Fibroblast of peridontal ligament (primary cell): ENCODE data around the gene OR5K2.

Source experiments
- DNase-seq: peaks from one replicate; pipeline ENCODE4 v3.0.0-alpha.2; 2010; ENCODE audit errors: extremely low read depth

Gene OR5K2

DNA sequence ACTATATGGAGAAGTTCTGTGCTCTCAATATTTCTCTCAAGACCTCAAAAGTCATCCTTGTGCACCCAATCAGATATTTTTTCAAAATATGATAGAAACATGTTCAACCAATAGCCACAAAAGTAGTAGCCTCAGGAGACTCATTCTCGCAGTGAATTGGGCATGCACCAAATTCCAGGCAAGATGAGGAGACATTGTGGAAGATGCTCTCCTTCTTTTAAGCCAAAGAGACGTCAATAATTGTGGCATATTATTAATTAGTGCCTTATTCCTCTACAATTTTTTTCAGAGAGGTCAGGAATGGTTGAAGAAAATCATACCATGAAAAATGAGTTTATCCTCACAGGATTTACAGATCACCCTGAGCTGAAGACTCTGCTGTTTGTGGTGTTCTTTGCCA, at the start of gene OR5K2:
Gene OR5K2 (plus strand): TSS at position 301 of the 400 bp plus-strand sequence. CDS start 0 bp downstream, at position 301.
- DNase-seq: no peak

DNA sequence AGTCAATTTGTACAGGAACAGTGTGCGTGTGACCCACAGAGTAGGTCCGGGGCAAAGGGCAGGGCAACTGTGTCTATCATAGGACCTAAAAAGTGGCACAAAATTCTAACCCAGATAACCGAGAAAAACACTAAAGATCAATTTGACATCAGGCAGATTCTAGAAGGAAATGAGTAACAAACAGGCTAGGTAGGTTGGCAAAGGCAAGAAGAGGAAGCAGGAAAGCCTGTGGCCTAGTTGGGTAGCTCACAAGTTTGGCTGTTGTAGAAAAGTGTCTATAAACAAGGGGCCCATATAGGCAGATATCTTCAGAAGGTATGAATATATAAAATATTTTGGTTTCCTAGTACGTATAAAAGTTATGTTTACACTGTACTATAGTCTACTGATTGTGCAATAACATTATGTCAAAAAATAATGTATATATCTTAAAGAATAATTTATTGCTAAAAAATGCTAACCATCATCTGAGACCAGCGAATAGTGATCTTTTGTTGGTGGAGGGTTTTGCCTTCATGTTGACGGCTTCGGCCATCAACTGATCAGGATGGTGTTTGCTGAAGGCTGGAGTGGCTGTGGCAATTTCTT, 47.8 kb upstream of the OR5K2 start:
- no peak for DNase-seq

DNA sequence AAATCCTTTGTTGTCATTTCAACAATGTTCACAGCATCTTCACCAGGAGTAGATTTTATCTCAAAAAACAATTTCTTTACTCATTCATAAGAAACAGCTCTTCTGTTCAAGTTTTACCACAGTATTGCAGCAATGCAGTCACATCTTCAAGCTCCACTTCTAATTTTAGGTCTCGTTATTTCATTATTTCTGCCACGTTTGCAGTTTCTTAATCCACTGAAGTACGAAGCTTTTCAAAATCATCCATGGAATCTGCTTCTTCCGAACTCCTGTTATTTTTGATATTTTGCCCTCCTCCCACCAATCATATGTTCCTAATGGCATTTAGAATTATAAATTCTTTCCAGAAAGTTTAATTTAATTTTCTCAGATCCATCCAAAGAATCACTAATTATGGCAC, 47.1 kb upstream of the OR5K2 start:
- no peak for DNase-seq

DNA sequence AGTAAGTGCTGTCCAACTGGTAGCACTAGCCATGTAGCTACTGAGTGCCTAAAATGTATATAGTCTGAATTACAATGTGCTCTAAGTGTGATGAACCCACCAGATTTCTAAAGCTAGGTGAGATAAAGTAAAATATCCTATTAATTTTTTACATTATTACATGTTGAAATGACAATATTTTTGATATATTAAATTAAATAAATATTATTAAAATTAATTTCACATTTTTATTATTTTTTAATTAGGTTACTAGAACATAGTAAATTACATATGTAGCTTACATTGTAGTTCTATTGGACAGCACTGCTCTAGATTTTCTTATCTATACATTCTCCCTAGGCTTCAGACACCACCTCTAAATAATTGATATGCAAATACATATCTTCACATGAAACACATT, 43.7 kb upstream of the OR5K2 start:
- no peak for DNase-seq

DNA sequence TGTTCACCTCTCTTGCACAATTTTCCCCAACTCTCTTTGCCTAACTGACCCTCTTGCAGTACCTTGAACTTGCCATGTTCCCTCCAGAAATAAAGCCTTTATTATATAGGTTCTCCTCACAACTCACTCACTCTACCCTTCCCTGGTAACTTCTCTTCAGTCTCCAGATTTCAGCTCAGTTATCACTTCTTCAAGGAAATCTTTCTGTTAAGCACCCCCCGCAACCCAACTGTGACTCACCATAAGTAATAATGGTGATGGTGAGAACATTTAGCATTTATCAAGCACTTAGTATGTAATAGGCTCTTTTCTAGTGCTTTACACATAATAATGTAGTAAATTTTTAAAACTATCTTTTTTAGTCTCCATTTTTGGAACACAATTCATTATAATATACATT, 42.6 kb upstream of the OR5K2 start:
- DNase-seq: no peak

DNA sequence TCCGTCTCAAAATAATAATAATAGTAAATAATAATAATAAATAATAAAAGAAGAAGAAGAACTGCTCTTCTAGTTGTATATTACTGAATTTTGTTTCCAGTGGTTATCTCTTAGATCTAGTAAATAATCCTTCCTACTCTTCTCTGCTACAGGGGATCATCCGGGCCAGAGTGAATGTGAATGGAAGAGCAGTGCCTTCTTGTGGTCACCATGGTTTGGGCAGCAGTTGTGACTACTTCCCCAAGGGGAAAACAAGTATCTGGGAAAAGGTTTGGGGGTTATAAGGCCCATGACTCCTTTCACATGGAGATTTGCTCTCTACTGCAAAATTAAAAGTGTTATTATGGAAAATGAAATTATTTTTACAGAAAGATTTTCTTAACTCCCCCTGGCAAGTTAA, 39.9 kb upstream of the OR5K2 start:
- DNase-seq: no peak

DNA sequence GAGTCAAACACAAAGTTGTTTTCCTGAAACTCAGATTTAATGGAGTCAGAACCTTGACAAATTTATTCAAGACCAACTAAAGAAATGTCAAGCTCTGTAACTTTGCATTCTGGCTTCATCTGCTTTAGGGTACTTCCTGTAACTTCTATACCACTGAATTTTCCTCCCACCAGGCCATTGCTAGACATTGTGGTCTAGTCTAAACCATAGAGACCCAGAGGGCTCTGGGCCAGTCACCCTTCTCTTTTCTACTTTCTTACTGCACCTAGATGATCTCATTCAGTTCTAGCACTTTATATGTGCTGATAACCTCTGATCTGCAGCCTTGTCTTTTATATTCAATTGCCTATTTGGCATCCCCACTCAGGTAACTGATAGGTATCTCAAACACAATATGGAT, 37.3 kb upstream of the OR5K2 start:
- no peak for DNase-seq

DNA sequence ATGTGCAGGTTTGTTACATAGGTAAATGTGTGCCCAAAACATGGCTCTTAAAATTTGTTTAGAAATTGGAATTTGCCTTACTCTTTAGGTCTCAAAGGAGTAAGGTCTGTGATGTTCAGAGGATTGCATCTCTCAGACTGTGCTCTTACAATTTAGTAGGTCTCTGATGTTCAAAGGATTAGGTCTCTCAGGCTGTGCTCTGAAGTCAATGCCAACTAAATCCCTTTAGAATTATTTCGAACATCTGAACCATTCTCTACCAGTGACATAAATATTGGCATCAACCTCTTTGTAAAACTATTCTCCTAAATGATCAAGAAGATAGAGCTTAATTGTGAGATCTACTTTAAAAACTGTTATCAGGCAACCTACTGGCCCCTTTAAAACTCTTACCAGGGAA, 34.6 kb upstream of the OR5K2 start, which contains the start of gene OR5K1:
Gene OR5K1 (plus strand): TSS at position 301 of the 400 bp plus-strand sequence. CDS start 6,376 bp downstream, outside the sequence.
- DNase-seq: no peak

DNA sequence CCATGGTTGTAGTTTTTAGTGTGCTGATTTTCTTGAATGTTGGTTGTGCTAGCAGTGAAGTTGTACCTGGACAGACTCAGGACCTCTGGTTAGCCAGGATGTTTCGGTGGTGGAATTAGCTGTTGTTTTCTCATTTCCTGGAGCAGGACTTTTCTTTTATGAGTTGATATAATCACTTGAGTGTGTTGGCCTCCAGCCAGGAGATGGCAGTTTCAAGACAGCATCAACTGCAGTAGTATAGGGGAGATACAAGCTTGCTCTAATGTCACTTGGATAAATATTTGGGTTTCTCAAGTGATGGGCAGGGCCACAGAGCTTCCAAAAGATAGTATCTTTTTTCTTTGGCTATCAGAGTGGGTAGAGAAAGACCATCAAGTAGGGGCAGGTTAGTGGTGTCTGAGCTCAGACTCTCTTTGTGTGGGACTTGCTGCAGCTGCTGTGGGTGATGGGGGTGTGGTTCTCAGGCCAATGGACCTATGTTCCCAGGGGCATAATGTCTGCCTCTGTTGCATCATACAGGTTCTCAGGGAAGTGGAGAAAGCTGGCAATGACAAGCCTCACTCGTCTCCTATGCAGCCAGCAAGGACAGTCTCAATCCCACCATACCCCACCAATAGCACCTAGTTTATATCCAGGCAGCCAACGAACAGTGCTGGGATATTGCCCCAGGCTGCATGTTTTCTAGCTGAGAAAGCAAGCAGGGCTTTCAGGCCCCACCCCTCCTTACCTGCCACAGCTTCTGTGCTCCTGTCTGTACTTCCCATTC, 14.6 kb upstream of the OR5K2 start:
- DNase-seq: no peak

DNA sequence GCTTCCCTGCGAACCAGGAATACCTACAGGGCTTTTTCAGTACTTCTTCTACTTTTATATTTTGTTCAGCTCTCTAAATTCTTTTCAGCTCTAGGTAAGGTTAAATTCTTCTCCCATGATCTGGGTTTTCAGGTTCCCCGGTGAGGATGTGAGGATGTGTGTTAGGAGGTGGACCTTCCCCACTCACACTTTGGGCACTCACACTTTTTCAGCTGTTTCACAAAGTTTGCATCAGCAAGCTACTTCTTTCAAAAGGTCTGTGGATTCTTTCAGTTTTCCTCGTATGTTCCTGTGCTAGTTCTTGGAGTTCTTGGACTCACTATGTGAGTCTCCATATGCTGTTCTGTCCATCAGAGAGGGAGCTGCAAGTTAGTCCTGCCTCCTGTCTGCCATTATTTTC, 13.9 kb upstream of the OR5K2 start:
- no peak for DNase-seq

DNA sequence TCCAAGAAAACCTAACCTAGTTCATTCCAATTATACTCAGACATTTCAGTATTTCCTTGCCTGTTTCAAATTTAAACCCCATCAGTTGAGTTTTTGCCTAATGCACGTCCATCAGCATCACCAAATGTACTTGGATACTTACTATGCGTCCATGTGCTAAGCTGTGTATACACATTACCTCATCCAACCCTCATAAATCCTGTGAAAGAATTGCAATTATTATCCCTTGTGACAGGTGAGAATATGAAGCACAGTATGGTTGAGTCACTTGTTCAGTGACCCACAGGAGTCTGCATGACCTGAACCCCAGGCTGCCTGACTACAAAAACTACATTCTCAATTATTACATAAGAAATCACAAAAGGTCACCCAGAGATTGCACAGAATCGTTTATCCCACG, 2.5 kb downstream of the OR5K2 start:
- DNase-seq: no peak

DNA sequence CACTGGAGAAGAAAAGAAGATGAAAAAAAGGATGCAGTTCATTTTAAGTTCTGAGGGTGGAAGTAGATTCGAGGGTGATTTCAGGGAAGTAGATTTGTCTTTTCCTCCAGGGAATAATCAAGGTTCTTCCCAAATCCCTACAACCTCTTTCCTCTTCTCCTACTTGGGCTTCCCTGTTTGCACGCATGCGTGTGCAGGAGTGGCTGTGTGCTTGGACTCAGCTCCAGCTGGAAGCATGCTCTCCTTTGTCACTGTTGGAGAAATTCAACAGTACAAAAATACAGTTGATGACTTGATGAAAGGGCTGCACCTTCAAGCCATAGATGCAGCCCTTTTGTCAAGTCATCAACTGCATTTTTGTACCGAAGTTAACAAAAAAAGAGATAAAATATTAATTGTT, 3.8 kb downstream of the OR5K2 start:
- DNase-seq: no peak

DNA sequence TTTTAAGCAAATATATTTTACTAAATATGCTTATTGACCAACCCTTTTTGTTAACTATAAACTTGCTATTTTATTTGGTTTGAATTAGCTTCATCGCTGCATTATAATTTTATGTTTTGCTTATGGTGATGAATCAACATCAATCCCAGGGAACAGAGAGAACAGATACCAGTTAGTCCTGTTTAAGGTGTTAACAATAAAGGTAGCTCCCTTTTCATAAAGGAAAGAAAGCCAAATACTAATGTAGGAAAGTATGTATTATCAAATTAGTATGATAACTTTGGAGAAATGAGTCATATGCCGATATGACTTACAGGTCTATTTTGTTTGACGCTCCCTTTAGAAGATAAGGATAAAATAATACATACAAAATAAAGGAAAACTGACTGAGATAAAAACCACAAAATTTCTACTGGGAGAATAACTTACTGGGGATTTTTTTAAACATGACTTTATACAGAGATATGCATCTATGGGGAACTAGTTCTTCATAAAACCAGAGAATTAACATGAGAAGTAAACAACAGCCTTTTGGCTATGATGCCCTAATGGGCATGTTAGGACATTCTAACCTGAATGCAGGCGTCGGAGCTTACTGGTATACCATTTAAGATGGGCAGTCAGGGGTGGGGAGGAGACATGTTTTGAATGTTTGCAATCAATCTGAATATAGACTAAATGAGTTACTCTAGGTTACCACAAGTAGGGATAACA, 4.5 kb downstream of the OR5K2 start:
- DNase-seq: no peak

DNA sequence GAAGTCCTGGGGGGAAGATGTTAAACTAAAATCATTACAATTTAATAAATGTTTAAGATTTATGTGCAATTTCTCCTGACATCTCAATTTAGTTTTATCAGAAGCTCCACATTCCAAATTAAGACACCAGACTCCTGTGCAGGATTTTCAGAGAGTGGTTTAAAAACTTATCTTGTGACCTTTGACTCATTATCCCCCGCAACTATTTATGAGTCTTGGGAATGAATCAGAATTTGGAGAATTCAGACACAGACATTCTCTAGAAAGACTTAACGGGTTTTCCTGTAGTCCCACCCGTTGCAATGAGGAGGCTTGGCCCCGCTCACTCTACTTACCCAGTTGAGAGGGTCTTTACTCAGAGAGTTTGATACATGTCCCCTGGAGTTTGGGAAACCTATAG, 7.1 kb downstream of the OR5K2 start:
- DNase-seq: no peak

DNA sequence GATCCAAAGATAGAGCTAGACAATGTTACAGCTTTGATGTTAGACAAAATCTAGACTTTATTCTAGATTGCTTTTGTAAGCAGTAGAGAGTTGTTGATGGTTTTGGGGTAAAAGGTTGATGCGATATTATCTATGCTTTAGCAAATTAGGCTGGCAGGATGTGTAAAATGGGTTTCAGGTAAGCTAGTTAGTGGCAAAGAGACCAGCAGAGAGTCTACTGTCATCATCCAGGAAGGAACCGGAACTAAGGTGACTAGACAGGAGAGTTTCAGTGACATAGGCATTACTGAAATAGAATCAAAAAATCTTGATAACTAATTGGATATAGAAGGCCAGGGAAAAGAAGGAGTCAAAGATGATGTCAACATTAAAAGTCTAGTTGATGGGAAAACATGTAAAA, 11.1 kb downstream of the OR5K2 start:
- DNase-seq: no peak

DNA sequence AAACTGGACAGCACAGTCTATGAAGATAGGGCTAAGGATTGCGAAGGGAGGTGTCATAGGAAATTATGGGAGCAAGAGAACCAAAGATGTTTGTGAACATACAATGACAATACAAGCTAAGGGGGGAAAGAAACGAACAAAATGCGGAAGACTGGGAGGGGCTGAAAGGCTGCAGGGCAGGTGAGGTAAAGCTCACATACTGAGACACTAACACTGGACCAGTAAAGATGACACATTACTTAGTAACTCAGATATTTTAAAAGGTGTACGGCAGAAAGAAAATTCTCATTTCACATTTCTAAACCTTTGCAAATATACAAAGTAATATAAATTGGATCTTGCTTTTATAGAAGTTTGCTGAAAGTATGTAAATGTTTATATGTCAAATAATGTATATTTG, 15.1 kb downstream of the OR5K2 start:
- no peak for DNase-seq

DNA sequence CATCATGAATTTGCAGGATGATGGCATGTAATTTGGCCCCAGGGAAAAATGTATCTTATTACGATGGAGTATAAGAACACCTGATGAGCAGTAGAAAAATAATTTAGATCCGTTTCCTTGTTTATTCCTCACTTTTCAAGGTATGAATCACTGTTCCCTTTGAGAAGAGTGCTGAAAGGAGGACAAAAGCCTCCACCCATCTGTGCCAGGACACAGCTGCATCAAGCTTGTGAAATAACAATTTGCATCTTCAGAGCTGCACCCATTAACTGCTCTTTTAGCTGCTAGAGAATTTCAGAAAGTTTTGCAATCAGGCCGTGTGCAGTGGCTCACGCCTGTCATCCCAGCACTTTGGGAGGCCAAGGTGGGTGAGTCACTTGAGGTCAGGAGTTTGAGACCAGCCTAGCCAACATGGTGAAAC, 15.6 kb downstream of the OR5K2 start:
- peak; percentile 1 for DNase-seq

DNA sequence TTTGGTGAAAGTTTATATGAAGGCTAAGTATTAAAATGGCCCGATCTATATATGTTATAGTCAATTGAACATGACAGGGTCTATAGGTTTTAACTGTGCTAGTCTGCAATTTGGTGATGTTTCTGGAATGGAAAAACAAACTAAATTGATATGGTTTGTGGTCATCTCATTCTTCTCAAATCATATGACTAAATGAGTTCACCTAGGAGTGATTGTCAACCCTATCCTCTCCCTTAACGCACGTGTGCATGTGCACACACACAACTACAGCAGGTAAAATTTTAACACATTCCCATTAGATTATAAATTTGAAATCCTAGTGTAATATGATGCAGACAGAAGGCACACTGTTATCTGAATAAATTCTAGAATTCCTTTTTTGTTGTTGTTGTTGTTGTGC, 16.3 kb downstream of the OR5K2 start:
- DNase-seq: no peak

DNA sequence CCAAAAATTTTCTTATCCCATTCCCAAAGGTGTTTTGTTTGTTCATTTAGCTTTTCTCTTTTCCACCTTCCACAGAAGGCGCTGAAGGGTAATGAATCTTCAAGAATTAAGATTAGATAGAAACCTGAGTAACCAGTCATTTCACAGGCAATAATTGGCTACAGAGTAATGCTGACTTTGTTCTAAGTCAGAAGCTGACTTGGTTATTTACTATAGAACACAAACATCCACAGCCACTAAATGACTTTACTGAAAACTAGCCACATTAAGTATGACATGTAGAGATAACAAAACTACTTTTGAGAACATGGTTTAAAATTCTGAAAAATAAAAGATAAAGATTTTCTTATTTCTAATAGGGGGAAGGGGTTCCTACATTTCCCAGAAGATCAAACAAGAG, 17.5 kb downstream of the OR5K2 start:
- DNase-seq: no peak

DNA sequence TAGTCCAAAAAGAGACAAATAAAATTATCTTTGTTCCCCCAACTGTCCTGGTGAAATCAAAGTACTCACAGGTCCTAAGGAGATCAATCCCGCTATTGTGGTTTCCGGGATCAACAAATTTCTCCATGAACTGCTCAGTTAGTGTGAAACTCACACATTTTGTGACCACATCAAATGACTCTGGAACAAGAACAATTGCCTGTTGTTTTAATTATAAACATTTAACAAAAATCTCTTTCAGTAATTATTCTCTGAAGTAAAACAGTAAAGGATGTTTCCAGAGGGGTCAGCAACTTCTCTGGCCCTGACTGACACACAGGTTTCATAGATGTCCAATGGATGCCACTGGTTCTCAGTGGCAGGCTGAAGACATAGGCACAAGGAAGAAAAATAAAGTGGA, 21.3 kb downstream of the OR5K2 start:
- DNase-seq: no peak

DNA sequence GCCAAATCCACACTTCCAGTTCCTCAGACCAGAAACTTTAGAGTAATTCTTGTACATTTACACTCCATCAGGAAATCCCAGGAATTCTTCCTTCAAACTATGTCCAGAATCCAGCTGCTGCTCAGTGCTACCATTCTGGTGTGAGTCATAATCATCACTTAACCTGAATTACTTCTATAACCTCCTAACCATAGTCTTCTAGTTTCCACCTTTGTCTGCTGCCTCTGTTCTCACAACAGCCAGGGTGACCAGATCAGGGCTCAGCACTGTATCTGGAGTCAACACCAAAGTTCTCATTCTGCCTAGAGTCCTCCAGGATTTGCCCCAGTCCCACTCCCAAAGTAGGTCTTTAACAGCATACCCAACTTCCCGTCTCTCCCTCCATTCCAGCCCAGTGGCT, 21.9 kb downstream of the OR5K2 start:
- no peak for DNase-seq

DNA sequence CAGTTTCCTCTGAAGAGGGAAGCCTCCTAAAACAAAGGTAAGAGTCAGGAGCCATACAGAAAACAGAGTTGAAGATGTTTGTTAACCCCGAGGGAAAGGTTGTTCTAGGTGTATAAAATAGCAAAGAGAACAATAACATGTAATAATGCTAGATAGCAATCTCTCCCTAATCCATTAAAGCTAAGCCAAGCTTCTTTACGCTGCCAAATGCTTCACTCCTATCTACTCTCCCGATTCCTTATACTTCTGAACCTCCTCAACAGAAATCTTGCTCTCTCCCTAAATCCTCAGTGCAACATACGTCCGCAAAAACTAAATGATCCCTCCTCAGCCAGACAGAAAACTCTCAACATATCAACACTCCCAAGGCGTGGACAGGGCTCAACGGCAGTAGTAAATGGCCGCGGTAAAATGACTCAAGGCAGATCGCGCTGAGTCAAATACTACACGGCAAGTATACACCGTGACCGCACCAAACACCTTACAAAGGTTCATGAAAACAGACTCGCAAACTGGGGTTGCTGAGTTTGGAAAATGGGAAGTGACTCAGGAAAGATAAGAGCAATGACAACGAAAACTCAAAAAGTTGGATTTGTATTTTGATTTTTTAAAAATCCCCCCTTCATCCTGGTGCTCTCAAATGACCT, 24.5 kb downstream of the OR5K2 start:
- peak; percentile 60 for DNase-seq
